Measurements from ENCODE around the gene HNRNPH1.

Gene HNRNPH1

GRCh38 chr5:179619776-179620175 is 3.7 kb downstream of the HNRNPH1 start:
- no peak for TF ChIP-seq YY1 (IDR thresholded peaks at IDR 0.05; ENCODE audit: low read depth)
- TF ChIP-seq, protein P1, sequence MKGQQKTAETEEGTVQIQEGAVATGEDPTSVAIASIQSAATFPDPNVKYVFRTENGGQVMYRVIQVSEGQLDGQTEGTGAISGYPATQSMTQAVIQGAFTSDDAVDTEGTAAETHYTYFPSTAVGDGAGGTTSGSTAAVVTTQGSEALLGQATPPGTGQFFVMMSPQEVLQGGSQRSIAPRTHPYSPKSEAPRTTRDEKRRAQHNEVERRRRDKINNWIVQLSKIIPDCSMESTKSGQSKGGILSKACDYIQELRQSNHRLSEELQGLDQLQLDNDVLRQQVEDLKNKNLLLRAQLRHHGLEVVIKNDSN (IDR thresholded peaks at IDR 0.05) = no peak
- no peak for TF ChIP-seq TAF1 (IDR thresholded peaks at IDR 0.05; ENCODE audit: low read depth)
- TF ChIP-seq CREB1 (IDR thresholded peaks at IDR 0.05; ENCODE audit: low read depth) = no peak
- TF ChIP-seq REST (IDR thresholded peaks at IDR 0.05; ENCODE audit: low read depth) = no peak
- TF ChIP-seq RAD21 (IDR thresholded peaks at IDR 0.05; ENCODE audit: low read depth) = no peak
- no peak for TF ChIP-seq EP300 (IDR thresholded peaks at IDR 0.05; ENCODE audit: borderline replicate concordance)
- no peak for TF ChIP-seq EGR1 (IDR thresholded peaks at IDR 0.05)
- TF ChIP-seq ZBTB7A (IDR thresholded peaks at IDR 0.05; ENCODE audit: low read depth) = no peak
- TF ChIP-seq MAX (IDR thresholded peaks at IDR 0.05) = no peak
- no peak for TF ChIP-seq CEBPB (IDR thresholded peaks at IDR 0.05)
- TF ChIP-seq NFIC (IDR thresholded peaks at IDR 0.05) = no peak
- TF ChIP-seq TEAD4 (IDR thresholded peaks at IDR 0.05) = no peak
- no peak for TF ChIP-seq FOXM1 (IDR thresholded peaks at IDR 0.05; ENCODE audit: borderline replicate concordance, low read depth)
- TF ChIP-seq TCF12 (IDR thresholded peaks at IDR 0.05; ENCODE audit: low read depth) = no peak

DNA sequence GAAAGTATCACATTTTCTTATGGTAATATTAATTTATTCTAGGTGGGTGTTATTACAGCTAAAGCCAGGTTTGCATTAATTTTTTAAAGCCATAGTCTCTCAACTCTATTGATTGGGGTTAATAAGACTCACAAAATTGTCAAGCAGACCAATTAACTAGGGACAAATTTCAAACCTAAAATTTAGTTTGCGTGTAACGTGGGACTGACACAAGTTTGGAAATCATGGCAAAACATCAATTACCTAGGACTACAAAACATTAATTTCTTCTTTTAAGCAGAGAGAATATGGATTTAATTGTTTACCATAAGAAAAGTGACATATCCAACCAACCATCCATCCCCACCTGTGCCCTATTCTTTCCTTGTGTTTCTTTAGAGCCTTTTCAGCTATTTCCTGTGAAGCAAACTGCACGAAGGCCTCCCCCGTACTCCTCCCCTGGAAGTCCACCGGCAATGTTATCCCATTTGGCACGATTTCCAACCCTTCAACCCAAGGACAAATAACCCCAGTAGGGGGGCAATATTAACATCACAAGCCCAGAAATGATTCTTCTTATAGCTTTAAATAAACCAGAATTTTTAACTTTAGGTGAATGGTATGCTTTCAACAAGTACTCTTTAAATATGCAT is 4.4 kb downstream of the HNRNPH1 start:
- TF ChIP-seq YY1 (IDR thresholded peaks at IDR 0.05; ENCODE audit: low read depth) (no peak), EP300 (IDR thresholded peaks at IDR 0.05; ENCODE audit: borderline replicate concordance) (no peak), EGR1 (IDR thresholded peaks at IDR 0.05) (no peak)

DNA sequence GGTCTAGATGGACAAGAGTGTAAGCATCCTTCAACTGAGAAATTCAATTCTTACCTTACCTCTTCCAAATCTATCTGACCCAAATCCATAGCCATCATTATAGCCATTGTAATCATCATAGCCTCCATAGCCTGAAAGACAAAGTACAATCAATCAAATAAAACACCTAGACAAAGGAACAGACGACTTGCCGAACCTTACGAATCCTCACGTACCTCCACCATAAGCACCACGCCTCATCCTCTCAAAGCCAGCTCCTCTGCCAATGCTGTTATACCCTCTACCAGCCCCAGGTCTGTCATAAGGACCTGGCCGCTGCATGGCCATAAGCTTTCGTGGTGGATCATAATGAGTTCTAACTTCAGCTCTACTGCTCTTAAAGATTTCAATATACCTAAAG is 5.5 kb downstream of the HNRNPH1 start:
- TF ChIP-seq TEAD4 (IDR thresholded peaks at IDR 0.05) = no peak
- TF ChIP-seq NFIC (IDR thresholded peaks at IDR 0.05) = no peak
- no peak for TF ChIP-seq EGR1 (IDR thresholded peaks at IDR 0.05)
- no peak for TF ChIP-seq REST (IDR thresholded peaks at IDR 0.05; ENCODE audit: low read depth)
- no peak for TF ChIP-seq CREB1 (IDR thresholded peaks at IDR 0.05; ENCODE audit: low read depth)
- TF ChIP-seq YY1 (IDR thresholded peaks at IDR 0.05; ENCODE audit: low read depth) = no peak
- TF ChIP-seq RAD21 (IDR thresholded peaks at IDR 0.05; ENCODE audit: low read depth) = no peak
- TF ChIP-seq, protein P1 (IDR thresholded peaks at IDR 0.05) = no peak
- TF ChIP-seq TCF12 (IDR thresholded peaks at IDR 0.05; ENCODE audit: low read depth) = no peak
- no peak for TF ChIP-seq ZBTB7A (IDR thresholded peaks at IDR 0.05; ENCODE audit: low read depth)
- TF ChIP-seq MAX (IDR thresholded peaks at IDR 0.05) = no peak
- TF ChIP-seq TAF1 (IDR thresholded peaks at IDR 0.05; ENCODE audit: low read depth) = no peak

GRCh38 chr5:179616002-179616594 is 7.4 kb downstream of the HNRNPH1 start:
- TF ChIP-seq EGR1 (IDR thresholded peaks at IDR 0.05) (no peak), FOXM1 (IDR thresholded peaks at IDR 0.05; ENCODE audit: borderline replicate concordance, low read depth) (no peak), ZBTB7A (IDR thresholded peaks at IDR 0.05; ENCODE audit: low read depth) (no peak), TCF12 (IDR thresholded peaks at IDR 0.05; ENCODE audit: low read depth) (no peak), REST (IDR thresholded peaks at IDR 0.05; ENCODE audit: low read depth) (no peak), MAX (IDR thresholded peaks at IDR 0.05) (no peak), RAD21 (IDR thresholded peaks at IDR 0.05; ENCODE audit: low read depth) (no peak), TEAD4 (IDR thresholded peaks at IDR 0.05) (no peak), YY1 (IDR thresholded peaks at IDR 0.05; ENCODE audit: low read depth) (no peak), NFIC (IDR thresholded peaks at IDR 0.05) (no peak), CEBPB (IDR thresholded peaks at IDR 0.05) (no peak), EP300 (IDR thresholded peaks at IDR 0.05; ENCODE audit: borderline replicate concordance) (no peak), TAF1 (IDR thresholded peaks at IDR 0.05; ENCODE audit: low read depth) (no peak), CREB1 (IDR thresholded peaks at IDR 0.05; ENCODE audit: low read depth) (no peak)
- TF ChIP-seq, protein P1 (IDR thresholded peaks at IDR 0.05) = no peak
